ENCODE results near the gene CSMD2.
"Not testable (repeated sequence)": the region's sequence is repeated elsewhere in the genome, so short reads cannot be mapped to it uniquely, and the experiment has no call there.

Gene CSMD2

DNA sequence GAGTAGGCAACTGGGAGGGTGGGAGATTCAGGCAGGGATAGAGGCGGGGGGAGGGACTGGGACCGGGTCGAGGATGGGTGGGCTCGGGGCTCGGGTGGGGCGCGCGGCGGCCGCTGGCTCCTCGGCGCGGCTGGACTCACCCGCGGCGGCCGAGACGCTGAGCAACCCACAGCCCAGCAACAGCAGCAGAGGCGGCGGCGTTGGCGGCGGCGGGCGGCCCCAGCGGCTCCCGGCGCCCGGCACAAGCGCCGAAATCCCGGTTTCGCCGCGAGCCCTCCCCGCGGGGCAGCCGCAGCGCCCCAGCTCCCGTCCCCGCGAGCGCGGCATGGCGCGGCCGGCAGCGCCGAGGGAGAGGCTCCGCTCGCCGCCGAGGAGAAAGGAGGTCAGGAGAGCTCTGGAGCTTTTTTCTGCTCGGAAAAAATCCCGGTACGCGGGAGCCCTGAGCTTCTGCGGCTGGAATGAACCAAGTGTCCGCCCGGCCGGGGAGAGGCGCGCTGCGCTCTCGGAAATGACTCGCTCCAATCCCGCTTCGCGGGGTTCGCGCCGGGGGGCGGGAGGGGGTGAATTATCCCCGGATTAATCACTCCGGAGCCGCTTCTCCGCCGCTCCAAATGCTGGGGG lies at the start of gene CSMD2:
TSS of gene CSMD2 (minus strand) at position 460 of the 621 bp plus-strand sequence. CDS start at position 327, 133 bp downstream.
- no peak for DNase-seq

DNA sequence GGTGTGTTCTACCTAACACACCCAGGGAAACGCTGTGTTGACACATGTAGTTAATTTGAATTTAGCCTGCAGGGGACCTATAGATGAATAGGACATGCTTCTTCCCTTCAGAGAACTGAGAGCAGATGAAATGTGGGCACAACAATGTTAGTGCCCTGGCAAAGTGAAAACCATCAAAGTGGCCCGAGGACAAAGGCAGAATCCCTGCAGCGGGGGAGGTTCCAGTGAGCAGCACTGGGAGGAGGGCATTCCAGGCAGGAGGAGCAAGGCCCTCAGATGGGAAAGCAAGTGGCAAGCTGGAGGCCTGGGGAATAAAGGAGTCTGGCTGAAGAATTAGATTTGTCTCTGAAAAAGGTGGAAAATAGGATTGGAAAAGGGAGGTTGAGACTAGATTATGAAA lies 48.9 kb upstream of the CSMD2 start:
- DNase-seq, result no peak

DNA sequence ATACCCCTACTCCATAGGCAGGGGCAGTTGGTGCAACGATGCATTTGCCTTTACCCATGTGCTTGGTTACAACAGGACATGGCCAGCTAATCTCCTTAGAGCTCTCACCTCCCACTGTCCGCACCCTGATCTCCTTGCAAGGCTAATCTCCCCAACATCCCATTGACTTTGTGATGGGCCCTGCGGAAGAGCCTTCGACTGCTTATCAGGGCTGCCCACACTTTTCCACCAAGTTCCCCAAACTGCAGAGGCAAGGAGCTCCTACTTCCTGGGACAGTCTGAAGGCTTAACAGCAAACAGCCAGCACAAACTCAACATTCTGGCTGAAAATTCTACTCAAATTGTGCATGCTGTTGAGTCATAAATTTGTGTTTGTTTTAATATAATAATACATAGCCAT lies 47.6 kb upstream of the CSMD2 start:
- no peak for DNase-seq

DNA sequence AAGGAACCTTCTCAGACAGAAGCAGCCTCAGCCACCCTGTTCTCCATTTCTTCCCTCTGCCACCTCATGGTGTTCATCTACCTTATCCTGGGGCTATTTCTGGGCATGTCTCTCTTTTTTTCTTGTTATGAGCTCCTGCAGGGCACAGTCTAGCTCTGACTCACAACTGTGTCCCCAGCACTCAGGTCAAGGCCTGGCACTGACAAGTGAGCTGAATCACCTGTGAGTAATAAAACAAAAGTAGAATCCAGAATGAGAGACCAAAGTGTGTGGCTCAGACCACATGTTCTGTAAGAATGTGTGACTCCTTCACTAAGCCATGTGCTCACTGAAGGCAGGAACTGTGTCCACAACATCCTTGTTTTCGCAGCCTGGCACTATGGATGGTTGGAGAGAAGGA lies 34.9 kb upstream of the CSMD2 start:
- DNase-seq, result no peak

DNA sequence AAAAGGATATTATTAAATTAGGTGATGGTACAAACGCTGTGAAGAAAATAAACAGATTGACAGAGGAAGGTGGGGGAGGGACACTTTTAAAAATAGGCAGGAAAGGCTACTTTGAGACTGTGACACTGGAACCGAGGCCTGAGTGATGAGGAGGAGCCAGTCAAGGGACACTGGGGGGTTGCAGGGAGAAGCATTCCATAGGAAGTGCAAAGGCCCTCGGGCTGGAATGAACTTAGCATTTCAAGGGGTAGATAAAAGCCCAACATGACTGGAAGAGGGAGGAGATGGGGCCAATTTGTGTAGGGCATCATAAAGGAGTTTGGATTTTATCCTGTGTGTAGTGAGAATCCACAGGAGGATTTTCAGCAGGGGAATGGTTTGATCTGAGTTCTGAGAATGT lies 27.6 kb upstream of the CSMD2 start:
- DNase-seq, result no peak

DNA sequence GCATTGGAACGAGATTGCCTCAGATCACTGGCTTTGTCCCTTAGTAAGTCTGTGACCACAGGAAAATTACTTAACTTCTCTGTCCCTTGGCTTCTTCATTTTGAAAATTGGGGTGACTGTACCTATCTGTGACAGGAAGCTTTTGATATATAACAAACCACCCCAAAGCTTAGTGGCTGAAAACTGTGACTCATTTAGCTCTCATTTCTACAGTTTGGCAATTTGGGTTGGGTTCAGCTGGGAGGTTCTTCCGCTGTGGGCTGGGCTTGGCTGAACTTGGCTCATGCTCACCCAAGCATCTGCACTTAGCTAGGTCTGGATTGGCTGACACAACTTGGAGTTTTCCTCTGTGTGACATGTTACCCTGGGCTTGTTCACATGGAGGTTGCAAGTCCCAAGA lies 25.7 kb upstream of the CSMD2 start:
- no peak for DNase-seq

DNA sequence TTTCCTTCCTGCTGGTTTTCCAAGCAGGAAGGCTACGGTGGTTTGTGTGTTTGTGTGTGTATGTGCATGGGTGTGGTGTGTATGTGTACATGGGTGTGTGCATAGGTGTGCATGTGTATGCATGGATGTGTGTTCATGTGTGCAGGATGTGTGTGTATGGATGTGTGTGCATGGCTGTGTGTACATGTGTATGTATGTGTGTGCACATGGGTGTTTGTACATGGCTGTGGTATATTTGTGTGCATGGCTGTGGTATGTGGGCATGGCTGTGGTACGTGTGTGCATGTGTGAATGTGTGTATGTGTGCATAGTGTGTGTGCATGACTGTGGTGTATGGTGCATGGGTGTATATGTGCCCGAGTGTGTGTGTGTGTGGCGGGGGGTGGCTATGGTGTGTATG lies 24.0 kb upstream of the CSMD2 start:
- DNase-seq, result no peak

DNA sequence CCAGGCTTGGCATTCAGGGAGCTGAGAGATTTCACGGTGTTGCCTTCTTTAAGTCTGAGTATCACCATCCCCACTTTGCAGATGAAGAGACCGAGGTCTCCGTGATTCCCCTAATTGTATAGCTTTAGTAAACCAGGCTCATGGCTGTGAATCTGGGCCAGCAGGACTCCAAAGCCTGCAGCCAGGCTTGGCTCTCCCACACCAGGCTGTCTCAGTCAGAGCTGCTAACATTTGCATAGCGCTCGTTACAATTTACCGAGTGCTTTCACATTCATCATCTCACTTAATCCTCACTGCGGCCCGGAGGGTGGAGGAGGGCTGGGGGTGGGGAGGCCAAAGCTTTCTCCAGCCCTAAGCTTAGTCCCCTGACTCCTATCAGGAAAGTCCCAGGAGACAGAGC lies 23.4 kb upstream of the CSMD2 start:
- DNase-seq, result no peak

DNA sequence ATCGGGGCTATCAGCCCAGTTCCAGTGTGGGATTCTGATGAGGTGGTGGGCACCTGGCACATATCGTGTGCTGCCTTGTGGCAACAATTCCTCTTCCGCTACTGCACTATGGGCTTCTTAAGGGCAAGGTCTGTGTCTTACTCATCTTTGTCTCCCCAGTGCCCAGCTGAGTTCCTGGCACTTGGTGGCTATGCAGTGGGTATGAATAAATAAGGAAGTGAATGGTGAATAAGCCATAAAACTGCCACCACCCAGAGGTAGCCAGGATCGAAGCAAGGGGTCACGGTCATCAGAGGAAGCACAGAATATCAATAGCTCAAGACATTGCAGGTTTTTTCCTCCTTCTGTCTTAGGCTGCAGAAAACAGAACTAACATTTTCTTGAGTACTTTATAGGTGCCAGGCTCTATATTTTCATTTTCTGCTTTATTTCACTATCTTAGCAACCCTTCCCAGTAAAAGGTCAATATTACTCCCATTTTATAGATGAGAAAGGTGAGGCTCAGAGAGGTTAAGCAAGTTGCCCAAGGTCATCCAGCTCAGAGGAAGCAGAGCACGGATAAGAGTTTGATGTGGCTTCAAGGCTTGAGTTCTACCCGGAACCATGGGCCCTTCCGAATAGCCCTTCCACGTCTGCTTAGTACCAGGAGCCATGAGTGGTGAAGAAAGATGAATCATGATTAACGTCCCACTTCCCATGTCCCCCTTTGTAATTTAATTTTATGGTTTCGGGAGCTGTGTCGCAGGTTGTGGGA lies 21.9 kb upstream of the CSMD2 start:
- DNase-seq, result no peak

DNA sequence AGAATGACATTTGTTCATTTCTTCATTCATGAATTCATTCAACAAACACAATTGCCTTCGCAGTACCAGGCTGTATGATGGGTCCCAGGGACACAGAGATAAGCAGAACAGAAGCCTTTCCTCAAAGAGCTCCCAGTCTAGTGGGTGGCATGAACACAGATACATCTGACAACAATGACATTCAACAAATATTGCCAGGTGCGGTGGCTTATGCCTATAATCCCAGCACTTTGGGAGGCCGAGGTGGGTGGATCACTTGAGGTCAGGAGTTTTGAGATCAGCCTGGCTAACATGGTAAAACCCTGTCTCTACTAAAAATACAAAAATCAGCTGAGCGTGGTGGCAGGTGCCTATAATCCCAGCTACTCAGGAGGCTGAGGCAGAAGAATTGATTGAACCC lies 18.4 kb upstream of the CSMD2 start:
- not testable (repeated sequence) for DNase-seq

DNA sequence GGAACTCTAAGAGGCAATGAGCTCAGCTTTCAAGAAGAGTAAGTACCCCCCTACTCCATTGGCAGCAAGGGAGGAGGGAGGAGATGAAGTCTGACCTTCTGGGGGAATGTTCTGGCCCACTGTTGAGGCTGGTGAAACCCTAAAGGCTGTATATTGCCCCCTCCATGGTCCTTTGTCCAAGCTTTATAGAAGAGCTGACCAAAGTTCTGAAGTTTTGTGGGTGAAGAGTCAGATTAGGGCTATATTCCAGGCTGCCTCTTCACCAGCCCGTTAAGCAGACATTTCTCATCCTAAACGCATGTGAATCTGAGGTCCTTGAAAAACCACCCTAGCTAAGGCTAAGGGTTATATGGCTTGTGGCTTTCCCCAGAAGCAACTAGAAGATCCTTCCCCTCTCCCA lies 13.0 kb upstream of the CSMD2 start:
- DNase-seq, result no peak

DNA sequence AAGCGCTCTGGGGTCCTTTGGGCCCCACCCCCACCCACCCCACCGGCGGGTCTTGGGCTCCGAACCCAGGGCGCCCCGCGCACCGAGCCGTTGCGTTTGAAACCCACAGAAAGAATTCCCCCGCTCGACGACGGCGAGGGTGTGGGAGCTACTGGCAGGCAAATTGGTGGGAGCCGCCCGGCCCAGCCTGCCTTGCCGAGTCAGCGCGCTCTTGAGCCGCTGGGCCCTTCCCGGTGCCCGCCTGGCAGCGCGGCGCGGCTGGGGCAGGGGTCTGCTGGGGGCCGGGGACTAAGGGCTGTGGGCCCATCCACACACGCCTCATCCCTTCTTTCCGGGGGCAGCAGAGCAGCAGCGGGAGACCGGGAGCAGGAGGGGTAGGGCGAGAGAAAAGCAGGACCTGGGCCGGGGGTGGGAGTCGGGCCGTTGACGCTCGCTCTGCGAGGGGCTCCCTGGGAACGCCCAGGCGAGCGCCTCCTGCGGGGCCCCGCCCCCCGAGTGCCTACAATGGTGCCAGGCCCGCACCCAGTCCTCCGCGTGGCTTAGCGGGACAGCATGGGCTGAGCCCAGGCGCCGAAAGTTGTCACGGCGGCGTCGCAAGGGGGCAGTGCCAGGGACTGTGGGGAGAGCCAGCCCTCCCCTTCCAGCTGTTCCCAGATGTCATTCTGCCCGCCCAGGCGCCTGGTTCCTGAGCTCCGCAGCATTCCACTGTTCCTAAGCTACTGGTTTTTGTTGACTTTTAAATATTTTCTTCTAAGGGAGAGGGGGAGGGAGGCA lies 12.0 kb upstream of the CSMD2 start, which contains the start of gene C1orf94:
TSS of gene C1orf94 (plus strand) at position 78 of the 774 bp plus-strand sequence. CDS start 883 bp downstream, outside the sequence.
- no peak for DNase-seq

DNA sequence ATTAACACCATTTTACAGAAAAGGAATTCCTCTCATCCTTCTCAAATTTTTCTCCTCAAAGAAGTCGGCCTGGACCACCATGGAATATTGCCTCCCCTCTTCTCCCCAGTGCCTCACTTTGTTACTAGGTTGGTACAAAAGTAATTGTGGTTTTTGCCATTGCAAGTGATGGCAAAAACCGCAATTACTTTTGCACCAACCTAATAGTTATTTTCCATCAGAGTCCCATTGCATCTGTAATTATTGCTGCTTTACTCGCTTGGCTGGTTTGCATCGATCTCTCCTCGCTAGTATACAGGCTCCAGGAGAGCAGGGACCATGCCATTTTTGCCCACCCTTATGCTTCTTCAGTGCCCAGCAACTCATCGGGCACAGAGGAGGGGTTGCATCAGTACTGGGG lies 10.7 kb upstream of the CSMD2 start:
- DNase-seq, result no peak

DNA sequence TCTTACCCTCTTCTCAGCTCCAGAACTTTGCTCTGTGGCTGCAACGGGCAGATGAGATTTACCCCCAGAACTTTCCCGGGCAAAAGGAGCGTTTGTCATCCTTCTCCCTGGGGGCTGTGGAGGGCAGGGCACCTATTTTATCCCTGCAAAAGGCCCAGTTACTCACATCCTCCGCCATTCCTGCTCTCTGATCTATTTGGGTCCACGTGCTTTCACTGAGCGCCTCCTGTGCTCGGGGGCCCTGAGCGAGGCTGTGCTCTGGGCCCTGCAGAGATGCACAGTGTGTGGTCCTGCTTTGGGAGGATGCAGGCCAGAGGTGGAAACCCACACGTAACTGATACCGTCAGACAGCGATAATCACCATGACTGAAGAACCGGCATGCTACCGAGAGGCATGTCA lies 2.4 kb upstream of the CSMD2 start:
- no peak for DNase-seq

DNA sequence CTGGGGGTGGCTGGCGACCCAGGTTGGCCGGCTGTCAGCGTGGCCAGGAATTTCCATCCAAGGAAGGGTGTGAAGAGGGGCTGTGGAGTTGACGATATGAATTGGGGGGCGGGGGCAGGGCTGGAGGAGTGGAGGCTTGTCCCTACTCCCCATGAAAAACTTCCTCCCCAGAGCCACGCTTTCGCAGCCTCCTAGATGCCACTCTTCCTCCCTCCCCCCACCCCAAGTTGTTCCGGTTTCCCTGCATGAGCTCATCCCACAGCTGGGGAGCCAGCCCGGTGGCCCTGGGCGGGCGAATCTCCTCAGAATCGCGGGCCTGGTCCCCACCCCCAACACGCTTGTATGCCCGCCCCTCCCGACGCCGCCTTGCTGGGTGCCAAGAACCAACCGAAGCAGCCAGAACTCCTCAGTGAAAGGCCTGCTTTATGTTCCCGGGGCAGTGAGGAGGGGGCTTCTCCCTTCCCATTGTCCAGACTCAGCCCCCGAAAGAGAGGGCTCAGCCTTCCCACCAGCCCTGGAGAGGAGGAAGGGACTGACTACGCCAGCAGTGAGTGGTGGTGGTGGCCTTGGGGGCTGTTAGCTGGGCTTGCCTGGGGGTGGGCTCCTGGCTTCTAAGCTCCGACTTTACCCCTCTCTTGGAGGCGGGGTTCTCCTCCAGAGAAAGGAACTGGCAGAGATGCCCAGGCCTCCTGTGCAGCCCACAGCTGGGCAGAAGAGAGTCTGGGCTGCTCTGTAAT lies 1.8 kb upstream of the CSMD2 start:
- DNase-seq, result no peak

DNA sequence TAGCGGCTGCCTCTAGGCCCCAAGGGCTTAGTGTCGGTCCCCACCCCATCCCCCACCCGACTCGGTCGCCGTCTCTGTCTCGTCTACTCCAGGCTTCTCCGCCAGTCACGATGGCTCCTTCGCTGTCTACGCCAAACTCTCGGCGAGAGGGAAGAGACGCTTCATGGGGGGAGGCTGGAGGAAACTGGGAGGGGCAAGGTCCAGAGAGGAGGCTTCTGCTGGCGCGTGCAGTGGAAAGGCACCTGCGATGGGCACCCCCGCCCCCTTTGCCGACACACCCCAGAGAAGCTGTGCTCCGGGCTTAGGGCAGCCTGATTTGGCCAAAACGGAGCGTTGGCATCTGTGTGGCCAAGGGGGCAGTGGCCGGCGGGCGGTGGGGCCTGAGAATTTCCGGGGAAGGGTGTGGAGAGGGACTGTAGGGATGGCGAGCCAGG lies 1.2 kb upstream of the CSMD2 start:
- DNase-seq, result no peak

DNA sequence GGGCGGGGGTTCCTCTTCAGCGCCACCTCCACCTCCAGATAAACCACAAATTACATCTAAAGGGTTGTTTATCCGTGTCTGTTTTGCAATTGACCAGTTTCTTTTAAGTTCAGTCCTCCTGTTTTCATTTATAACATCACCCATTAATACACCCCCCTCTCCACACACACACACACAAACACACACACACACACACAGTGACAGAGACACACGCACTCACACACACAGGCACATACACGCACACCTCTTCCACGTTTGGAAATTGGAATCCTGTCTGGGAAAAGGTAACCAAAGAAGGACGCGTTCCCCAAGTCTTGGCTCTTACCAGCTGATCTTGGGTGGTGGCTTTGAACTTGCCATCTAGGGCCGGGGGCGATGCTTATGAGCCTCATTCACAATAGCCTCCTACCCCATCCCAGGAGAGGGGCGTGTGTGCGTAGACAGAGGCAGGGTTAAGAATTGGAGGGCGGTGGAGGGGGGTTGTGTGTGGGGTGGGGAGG lies 442 bp upstream of the CSMD2 start:
- no peak for DNase-seq

DNA sequence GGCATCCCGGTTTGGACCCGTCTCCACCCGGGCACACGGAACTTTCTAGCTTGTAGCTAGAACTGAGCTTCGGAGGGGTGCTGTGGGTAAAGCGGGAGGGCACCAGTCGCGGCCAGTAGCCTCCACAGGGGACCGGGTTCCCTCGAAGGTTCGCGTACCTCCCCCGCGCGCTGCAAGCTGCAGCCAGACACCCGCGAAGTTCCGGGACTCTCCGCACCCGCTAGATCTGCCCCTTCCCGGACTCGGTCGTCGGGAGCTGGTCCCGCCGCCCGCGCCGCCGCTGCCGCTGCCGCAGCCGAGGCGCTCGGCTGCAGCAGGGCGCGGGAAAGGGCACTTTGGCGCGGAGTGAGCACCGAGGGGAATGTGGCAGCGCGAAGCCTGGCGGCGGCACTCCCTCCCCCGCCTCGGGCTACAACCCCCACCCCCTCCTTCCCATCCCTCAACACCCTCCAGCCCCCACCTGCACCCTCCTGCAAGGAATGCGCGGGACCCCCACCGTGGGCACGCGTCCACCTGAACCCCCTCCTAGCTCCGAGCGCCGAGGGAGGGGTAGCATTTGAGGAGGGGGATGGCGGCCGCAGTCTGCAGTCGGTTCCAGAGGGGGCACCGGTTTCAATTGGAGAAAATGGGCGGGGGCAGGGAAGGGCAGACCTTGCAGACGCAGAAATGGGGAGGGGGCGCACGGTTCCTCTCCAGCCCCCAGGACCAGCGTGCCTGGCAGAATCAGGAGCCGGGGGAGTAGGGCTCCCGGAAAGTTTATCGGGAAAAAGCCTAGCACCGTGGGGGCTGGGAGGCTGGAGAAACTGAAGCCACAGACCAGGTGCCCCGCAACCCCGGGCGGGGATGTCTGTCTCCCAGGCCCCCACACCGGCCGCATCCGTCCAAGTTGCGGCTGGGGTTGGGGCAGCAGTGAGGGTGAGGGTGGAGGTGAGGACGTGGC lies 968 bp downstream of the CSMD2 start:
- no peak for DNase-seq

DNA sequence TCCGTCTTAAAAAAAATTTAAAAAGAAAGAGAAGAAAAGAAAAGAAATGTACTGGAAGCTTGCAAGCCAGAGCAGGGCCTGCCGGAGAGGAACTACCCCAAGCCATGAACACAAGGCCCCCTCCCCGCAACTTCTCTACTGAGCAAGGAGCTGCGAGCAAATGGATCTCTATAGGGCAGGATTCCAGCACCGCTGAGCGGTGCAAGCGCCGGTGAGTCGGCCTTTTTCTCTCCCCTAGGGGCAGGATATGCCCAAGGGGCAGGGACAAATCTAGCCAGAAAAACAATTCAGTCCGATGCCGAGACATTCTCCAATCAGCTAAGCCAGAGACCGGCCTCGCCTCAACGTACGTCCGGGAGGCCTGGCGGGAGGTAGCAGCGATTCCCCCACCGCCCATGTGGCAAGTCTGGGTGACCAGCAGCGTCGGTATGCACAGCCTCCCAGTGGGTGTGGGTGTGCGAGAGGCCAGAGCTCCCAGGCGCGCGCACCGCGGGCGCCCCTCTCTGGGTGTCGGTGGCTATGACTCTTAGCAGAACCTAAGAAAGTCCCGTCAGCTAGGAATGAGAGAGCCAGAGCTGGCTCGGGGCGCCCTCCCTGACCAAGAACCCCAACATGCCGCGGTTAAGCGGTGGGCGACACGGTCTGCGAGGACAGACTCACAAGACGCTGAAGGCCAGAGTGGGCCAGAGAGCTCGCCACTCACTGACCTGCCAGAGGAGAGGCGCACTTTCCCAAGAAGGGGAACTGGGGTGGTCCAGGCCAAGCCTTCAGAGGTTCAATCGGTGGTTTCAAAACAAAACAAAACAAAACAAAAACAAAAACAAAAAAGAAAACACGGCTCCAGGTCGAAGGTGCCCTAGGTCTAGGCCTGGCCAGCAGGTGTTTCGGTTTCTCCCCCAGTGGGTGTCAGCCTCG lies 1.9 kb downstream of the CSMD2 start:
- DNase-seq, result no peak

DNA sequence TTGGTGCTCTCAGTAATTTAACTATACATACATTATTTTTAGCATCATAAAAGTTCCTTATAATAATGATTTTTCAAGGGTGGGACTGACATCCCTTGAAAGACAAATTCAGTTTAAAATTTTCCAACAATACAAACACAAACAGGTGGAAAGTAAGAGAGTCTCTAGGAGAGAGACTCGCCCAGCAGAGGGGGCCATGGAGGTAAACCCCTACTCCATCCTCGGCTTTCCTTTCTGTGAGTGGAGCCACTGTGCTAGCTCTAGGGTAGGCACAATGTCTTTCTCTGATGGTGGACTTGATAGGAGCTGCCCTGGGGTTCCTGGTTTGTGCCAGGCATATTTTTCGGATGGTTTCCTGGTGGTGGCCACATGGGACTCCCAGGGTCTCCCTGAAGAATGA lies 8.3 kb downstream of the CSMD2 start:
- DNase-seq, result no peak

DNA sequence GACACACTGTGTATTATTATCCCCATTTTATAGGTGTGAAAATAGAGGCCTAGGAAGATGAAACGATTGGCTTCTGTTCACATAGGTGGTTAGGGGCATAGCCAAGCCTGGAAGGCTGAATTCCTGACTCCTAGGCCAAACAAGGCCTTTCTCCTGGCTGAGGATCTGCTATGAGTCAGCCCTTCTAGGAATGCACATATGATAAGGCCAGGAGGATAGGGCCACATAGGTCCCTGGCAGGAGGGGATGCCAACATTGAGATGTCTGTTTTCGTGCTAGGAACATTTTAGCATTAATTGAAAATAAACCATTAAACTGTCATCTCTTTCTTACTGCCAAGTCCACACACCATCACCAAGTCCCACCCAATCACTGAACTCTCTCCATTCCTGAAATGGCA lies 9.2 kb downstream of the CSMD2 start:
- DNase-seq, result no peak

Data from NCI-H2081 treated with DMSO at 0.1 percent for 48 hours (cell line).